Measurements from ENCODE around the gene LDAF1. TPM values are rescaled to one million over a fixed set of nuclear protein-coding genes. Genes with fewer than 3 reads are reported as not detected.

LDAF1 gene
- total RNA-seq, 3 donors from 2014 or later (not counting 1 experiment from before 2014, with no cell fraction given) = 4.6 to 12.9 (median 5.9) TPM

- Histone ChIP-seq H3K4me3 (ENCODE audit: low read length) (no peak overlapping the region), H3K9me3 (ENCODE audit: control insufficient read depth, insufficient read depth, low read length) (no peaks in the 10 kb centered on the region), H3K4me1 (ENCODE audit: control insufficient read depth, insufficient read depth, low read length) (peaks cover 7% of the 10 kb centered on the region), H3K36me3 (ENCODE audit: control insufficient read depth, insufficient read depth, low read length) (peaks cover 2% of the 10 kb centered on the region), H3K27ac (ENCODE audit: low read length) (no peak overlapping the region), H3K27me3 (ENCODE audit: control insufficient read depth, insufficient read depth, low read length) (peaks cover 2% of the 10 kb centered on the region)
- H3K4me1 Mint-ChIP-seq = peaks cover 5% of the 10 kb centered on the region in 2 donors
- ATAC-seq (no peak), DNase-seq (no peak)
- H3K9me3 Mint-ChIP-seq = no peaks in the 10 kb centered on the region
- no peak for TF ChIP-seq CTCF (IDR thresholded peaks at IDR 0.05)
- no peak overlapping the region for H3K27ac Mint-ChIP-seq
- intact Hi-C loops (cut with micrococcal nuclease) = loop anchor here (10.0 kb wide), 1 partner anchor 378 kb away; no protein-coding TSS in a partner anchor
- H3K4me3 Mint-ChIP-seq = no peak overlapping the region
- 73% methylated on average over 4 of the region's 4 CpGs for WGBS (ENCODE audit: insufficient coverage)
- H3K36me3 Mint-ChIP-seq = no peaks in the 10 kb centered on the region
- peaks cover 0 to 4% of the 10 kb centered on the region in 2 donors for H3K27me3 Mint-ChIP-seq (ENCODE audit: low read depth in 2 of 2)
Measured at GRCh38 chr16:21186326-21186691, 27.8 kb downstream of the LDAF1 start.

- H3K27ac Mint-ChIP-seq = no peak overlapping the region
- peaks cover 2% of the 10 kb centered on the region for H3K27me3 ChIP-seq (ENCODE audit: control insufficient read depth, insufficient read depth, low read length)
- WGBS (ENCODE audit: insufficient coverage) = 85% methylated on average over 5 of the region's 5 CpGs
- peaks cover 4 to 11% of the 10 kb centered on the region in 2 donors for H3K27me3 Mint-ChIP-seq (ENCODE audit: low read depth in 2 of 2)
- peaks cover 6% of the 10 kb centered on the region for H3K9me3 ChIP-seq (ENCODE audit: control insufficient read depth, insufficient read depth, low read length)
- ATAC-seq (no peak), DNase-seq (no peak)
- TF ChIP-seq CTCF (IDR thresholded peaks at IDR 0.05) = no peak
- peaks cover 7% of the 10 kb centered on the region for H3K4me1 ChIP-seq (ENCODE audit: control insufficient read depth, insufficient read depth, low read length)
- intact Hi-C loops (cut with micrococcal nuclease) = loop anchor here (10.0 kb wide), 1 partner anchor 375 kb away; no protein-coding TSS in a partner anchor
- no peaks in the 10 kb centered on the region for H3K36me3 Mint-ChIP-seq
- H3K4me1 Mint-ChIP-seq = peaks cover 5% of the 10 kb centered on the region in 2 donors
- H3K27ac ChIP-seq (ENCODE audit: low read length) = no peak overlapping the region
- H3K4me3 Mint-ChIP-seq = no peak overlapping the region
- H3K36me3 ChIP-seq (ENCODE audit: control insufficient read depth, insufficient read depth, low read length) = no peaks in the 10 kb centered on the region
- H3K4me3 ChIP-seq (ENCODE audit: low read length) = no peak overlapping the region
- no peaks in the 10 kb centered on the region for H3K9me3 Mint-ChIP-seq
Measured at GRCh38 chr16:21189311-21189710, 30.8 kb downstream of the LDAF1 start.

GRCh38 chr16:21190013-21190412 lies 31.5 kb downstream of the LDAF1 start:
- no peak for DNase-seq
- Mint-ChIP-seq H3K4me1 (peaks cover 5% of the 10 kb centered on the region in 2 donors), H3K9me3 (no peaks in the 10 kb centered on the region), H3K27me3 (ENCODE audit: low read depth in 2 of 2) (peaks cover 11 to 17% of the 10 kb centered on the region in 2 donors), H3K4me3 (no peak overlapping the region), H3K27ac (no peak overlapping the region), H3K36me3 (no peaks in the 10 kb centered on the region)
- H3K36me3 ChIP-seq (ENCODE audit: control insufficient read depth, insufficient read depth, low read length) = no peaks in the 10 kb centered on the region
- no peak overlapping the region for H3K27ac ChIP-seq (ENCODE audit: low read length)
- peaks cover 2% of the 10 kb centered on the region for H3K27me3 ChIP-seq (ENCODE audit: control insufficient read depth, insufficient read depth, low read length)
- peaks cover 7% of the 10 kb centered on the region for H3K4me1 ChIP-seq (ENCODE audit: control insufficient read depth, insufficient read depth, low read length)
- no peak for ATAC-seq
- WGBS (ENCODE audit: insufficient coverage) = 100% methylated on average over 1 of the region's 4 CpGs
- H3K4me3 ChIP-seq (ENCODE audit: low read length) = no peak overlapping the region
- intact Hi-C loops (cut with micrococcal nuclease) = no loop called here
- peaks cover 6% of the 10 kb centered on the region for H3K9me3 ChIP-seq (ENCODE audit: control insufficient read depth, insufficient read depth, low read length)
- no peak for TF ChIP-seq CTCF (IDR thresholded peaks at IDR 0.05)

GRCh38 chr16:21190599-21190998 lies 32.1 kb downstream of the LDAF1 start:
- H3K4me3 ChIP-seq (ENCODE audit: low read length) = no peak overlapping the region
- H3K27me3 ChIP-seq (ENCODE audit: control insufficient read depth, insufficient read depth, low read length) = peaks cover 2% of the 10 kb centered on the region
- no peak overlapping the region for H3K4me3 Mint-ChIP-seq
- intact Hi-C loops (cut with micrococcal nuclease) = no loop called here
- TF ChIP-seq CTCF (IDR thresholded peaks at IDR 0.05) = no peak
- H3K27ac Mint-ChIP-seq = no peak overlapping the region
- peaks cover 6% of the 10 kb centered on the region for H3K9me3 ChIP-seq (ENCODE audit: control insufficient read depth, insufficient read depth, low read length)
- ATAC-seq (no peak), DNase-seq (no peak)
- peaks cover 5% of the 10 kb centered on the region in 2 donors for H3K4me1 Mint-ChIP-seq
- no peak overlapping the region for H3K27ac ChIP-seq (ENCODE audit: low read length)
- no peaks in the 10 kb centered on the region for H3K9me3 Mint-ChIP-seq
- H3K4me1 ChIP-seq (ENCODE audit: control insufficient read depth, insufficient read depth, low read length) = peaks cover 7% of the 10 kb centered on the region
- H3K36me3 Mint-ChIP-seq = no peaks in the 10 kb centered on the region
- no peaks in the 10 kb centered on the region for H3K36me3 ChIP-seq (ENCODE audit: control insufficient read depth, insufficient read depth, low read length)
- H3K27me3 Mint-ChIP-seq (ENCODE audit: low read depth in 2 of 2) = peaks cover 12 to 18% of the 10 kb centered on the region in 2 donors
